Ecto neural progenitor cell (in vitro differentiated cells): ENCODE measurements around the gene TRIP10.
"Not testable (repeated sequence)": the region's sequence is repeated elsewhere in the genome, so short reads cannot be mapped to it uniquely, and the experiment has no call there.

Experiments used
- DNase-seq: peaks from one replicate; pipeline ENCODE4 v3.0.0-alpha.2; 2018; ENCODE audit warnings: low spot score

TRIP10 gene, protein sequence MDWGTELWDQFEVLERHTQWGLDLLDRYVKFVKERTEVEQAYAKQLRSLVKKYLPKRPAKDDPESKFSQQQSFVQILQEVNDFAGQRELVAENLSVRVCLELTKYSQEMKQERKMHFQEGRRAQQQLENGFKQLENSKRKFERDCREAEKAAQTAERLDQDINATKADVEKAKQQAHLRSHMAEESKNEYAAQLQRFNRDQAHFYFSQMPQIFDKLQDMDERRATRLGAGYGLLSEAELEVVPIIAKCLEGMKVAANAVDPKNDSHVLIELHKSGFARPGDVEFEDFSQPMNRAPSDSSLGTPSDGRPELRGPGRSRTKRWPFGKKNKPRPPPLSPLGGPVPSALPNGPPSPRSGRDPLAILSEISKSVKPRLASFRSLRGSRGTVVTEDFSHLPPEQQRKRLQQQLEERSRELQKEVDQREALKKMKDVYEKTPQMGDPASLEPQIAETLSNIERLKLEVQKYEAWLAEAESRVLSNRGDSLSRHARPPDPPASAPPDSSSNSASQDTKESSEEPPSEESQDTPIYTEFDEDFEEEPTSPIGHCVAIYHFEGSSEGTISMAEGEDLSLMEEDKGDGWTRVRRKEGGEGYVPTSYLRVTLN

DNA sequence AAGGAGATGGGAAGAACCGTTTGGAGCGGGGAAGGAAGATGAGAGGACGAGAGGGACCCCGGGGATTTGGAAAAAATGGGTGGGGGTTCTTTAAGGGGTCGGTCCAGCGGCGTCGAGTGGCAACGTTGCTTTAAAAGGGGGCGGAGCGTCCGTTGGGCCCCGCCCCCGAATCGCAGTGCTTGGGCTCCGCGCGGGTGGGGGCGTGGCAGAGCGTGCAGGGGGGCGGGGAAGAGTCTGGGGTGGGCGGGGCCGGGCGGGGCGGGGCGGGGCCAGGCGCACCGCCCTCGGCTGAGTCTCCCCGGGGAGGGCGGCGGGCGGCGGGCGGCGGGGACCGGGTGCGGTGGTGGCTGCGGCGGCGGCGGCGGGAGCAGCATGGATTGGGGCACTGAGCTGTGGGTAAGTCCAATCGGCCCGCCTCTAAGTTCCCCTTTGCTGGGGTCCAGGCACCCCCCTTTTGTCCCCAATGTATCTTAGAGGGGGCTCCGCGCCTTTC, at the start of gene TRIP10:
Gene TRIP10 (plus strand): TSS at position 291 of the 493 bp plus-strand sequence. CDS start 82 bp downstream, at position 373.
- peak; percentile 89 for DNase-seq

DNA sequence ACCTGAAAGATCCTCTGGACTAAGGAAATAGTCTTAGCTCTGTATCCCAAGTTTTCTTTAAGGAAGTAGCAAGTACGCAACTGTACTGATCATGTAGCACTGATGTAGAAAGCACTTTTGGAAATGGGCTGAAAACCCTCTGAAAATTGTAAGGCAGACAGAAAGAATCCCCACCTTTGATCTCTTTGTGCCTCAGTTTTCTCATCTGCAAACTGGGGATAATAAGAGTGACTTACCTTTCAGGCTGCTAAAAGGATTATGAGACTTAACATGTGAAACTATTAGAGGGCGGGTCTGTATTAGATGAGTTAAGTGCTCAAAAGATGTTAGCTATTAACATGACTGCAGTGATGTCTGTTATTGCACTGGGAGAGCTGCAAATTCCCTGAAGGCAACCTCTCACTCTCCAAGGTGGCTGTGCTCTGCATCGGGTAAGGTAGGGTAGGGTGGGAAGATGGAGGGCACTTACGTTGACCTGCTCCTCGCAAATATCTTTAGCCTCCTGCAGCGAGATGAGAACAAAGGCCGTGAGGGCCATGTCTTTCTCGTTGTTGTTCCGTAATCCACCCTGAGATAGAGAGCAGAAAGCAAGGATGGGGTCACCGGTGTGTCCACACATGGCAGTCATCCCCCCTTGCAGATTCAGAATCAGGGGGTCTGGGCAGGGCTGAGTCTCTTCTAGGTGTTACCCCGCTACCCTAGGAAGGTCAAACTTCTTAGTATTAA, 49.2 kb upstream of the TRIP10 start:
- no peak for DNase-seq

DNA sequence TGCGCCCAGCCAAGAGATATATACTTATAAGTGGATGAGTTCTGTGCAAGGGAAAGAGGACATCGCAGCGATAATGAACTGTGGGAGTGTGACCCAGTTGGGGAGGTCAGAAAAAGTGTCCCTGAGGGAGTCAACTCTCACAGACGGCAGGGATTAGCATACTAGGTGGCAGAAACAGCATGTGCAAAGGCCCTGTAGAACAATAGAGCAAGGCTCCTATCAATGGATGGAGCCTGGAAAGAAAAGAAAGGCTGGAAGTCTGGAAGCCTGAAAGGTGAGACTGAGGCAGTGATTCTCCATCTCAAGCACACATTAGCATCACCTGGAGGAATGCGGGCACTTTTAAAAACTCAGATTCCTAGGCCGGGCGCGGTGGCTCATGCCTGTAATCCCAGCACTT, 48.1 kb upstream of the TRIP10 start:
- no peak for DNase-seq

DNA sequence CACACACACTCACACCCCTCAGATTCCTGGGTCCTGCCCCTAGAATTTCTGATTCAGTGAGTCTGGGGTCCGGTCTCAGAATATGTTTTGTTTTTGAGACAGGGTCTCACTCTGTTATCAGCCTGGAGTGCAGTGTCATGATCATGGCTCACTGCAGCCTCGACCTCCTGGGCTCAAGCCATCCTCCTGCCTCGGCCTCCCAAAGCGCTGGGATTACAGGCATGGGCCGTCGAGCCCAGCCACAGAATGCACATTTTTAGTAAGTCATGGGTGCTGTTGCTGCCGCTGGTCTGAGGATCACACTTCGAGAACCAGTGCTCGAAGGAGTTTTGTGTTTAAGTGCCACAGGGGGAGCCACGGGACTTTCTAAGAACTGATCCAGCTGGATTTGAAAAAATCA, 47.5 kb upstream of the TRIP10 start:
- no peak for DNase-seq

DNA sequence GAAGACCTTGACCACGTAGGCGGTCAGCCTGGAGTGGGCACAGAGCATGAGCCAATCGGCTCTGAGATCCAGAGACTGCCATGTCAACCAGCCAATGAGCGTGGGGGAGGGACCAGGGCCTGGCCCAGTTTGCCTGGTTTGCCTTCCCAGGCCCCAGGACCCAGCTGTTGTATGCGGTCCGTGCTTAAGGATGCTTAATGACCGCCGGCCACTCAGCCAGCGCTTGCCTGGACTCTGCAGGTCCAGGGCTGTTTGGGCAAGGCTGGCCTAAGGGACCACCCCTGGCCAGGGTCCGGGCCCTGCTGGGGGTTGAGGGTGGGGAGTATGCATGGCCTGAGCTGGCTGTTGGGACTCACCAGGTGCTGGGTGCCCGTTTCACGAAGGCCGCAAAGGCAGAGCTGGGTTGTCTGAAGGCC, 46.4 kb upstream of the TRIP10 start:
- DNase-seq = no peak

DNA sequence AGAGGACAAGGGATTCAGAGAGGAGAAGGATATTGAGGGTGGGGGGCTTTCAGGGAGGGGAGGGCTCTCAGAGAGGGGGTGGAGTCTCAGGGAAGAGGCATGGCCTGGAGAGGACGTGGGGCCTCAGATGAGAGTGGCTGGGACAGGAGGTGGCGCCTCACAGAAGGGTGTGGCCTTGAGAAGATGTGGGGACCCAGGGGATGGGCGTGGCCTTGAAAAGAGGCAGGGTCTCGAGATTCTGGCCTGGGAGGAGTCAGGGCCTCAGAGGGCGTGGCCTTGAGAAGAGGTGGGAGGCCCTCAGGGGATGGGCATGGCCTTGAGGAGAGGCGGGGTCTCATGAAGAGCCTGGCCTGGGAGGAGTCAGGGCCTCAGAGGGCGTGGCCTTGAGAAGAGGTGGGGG, 45.8 kb upstream of the TRIP10 start:
- no peak for DNase-seq

DNA sequence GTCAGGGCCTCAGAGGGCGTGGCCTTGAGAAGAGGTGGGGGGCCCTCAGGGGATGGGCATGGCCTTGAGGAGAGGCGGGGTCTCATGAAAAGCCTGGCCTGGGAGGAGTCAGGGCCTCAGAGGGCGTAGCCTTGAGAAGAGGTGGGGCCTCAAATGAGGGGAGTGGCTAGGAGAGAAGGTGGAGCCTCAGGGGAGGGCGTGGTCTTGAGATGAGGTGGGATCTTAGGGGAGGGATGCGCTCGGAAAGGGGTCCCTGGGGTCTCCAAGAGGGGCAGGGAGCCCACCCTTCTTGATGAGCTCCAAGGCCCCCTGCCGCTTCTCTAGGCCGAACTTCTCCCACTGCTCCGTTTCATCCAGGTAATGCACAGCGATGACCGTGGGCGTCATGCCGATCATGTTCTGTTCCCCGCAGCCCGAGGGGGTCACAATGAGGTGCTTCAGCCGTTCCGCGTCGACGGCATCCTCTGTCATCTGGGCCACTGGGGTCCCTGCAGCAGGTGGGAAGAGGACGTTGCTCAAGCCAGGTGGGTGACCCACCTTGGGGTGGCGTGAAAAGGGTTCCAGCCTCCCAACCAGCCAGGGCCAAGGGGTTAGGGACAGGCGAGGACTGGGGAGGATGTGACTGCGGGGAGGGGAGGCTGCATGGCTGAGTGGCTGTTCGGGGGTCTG, 45.2 kb upstream of the TRIP10 start:
- no peak for DNase-seq

DNA sequence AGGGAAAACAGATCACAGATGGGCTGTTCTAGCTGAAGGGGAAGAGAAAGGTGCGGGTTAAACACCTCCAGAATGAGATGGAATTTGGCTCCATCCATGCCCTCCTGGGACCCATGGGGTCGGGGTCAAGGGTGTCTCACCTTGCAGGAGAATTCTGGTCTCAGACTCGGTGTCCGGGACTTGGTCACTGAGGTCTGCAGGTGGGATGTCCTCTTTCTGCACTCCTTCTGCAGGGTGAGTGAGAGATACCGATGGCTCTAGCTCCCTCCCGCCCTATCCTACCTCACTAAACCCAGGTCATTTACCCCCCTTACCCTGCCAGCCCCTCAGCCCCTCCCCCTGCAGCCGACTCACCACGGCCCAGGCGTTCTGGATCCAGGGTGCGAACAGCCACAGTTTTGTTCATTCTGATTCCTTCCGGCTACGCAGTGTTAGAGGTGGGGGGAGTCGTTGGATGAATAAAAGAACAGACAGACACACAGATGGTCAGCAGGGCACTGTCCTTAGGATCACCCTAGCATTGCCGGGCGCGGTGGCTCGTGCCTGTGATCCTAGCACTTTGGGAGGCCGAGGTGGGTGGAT, 43.1 kb upstream of the TRIP10 start:
- no peak for DNase-seq

DNA sequence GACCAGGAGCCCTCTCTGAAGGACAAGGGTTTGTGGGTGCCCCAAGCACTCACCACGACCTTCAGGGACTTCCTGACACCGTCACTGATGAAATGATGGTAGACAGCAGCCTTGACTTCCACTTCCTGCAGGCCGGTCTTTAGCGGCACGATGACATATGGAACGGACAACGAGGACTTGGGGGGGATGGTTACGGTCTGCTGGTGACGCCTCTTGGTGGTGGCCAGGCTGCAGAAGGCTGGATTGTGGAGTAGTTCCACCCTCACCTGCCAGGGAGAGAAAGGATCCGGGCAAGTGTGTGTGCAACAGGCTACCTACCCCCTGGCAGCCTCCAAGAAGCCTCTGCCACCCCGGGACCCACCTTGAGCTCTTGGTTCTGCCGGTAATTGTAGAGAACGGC, 42.2 kb upstream of the TRIP10 start:
- no peak for DNase-seq

DNA sequence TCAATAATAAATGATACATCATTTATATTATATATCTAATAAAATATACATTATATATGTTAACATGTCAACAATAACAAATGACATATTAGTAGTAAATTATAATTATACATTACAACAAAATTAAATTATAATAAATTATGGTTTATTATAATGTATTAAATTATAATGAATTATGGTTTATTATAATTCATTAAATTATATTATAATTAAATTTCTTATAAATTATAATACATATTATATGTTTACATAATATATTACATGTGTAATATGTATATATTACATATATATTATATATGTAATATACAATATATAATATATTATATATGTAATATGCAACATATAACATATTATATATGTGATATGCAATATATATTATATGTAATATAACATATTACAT, 39.5 kb upstream of the TRIP10 start:
- no peak for DNase-seq

DNA sequence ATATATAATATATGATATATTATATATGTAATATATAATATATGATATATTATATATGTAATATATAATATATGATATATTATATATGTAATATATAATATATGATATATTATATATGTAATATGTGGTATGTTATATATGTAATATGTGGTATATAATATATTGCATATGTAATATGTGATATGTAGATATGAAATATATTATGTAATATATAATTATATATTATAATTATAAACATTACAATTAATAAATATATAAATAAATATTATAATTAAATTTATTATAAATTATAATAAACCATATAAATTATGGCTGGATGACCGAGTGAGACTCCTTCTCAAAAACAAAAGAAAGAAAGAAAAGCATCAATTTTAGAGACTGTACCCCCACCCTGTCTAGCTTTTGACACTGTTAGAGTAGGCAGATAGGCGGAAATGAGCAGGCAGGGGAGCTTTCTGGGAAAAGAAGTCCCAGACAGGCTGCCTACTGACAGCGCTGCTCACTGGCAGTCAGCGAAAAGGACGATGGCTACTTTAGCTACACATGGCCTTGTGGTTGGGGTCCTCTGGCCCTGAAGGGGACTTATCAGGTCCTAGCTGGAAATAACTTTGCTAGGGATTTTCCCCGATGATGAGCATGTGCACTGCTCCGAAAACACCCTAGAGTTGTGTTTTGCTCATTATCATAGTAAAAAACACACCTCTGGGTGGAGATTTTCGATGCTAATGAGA, 38.7 kb upstream of the TRIP10 start:
- DNase-seq = no peak

DNA sequence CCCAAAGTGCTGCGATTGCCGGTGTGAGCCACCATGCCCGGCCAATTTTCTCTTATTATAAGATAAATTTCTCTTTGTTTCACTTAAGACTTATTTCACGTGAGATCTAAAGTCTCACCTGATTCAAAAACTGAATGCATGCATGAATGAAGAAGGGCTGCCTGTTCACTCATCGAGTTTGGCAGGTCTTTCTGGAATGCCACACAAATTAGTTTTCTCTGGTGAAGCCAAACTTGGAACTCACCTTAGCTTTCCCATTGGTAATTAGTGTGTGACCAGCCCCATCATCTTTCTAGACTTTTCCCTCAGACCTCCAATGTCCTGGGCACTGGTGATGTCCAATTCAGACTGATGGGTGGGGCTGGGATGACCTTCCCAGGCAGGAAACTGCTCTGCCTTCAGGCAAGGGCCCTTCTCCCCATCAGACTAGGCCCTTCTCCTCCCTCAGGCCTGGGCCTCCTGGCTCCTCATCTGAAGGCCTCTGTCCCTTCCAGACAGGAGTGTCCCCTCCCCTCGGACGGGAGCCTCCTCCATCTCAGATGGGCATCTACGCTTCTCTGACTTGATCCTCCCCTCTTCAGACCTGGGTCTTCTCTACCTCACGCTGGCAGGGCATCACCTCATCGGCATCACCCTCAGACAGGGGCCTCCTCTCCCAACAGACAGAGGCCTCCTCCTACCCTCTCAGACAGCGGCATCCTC, 33.4 kb upstream of the TRIP10 start:
- DNase-seq = no peak

DNA sequence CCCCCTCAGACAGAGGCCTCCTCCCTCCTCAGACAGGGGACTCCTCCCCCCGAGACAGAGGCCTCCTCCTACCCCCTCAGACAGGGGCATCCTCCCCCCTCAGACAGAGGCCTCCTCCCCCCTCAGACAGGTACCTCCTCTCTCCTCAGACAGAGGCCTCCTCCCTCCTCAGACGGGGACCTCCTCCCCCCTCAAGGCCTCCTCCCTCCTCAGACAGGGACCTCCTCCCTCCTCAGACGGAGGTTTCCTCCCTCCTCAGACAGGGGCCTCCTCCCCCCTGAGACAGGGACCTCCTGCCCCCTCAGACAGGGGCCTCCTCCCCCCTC, 32.9 kb upstream of the TRIP10 start:
- DNase-seq = no peak

DNA sequence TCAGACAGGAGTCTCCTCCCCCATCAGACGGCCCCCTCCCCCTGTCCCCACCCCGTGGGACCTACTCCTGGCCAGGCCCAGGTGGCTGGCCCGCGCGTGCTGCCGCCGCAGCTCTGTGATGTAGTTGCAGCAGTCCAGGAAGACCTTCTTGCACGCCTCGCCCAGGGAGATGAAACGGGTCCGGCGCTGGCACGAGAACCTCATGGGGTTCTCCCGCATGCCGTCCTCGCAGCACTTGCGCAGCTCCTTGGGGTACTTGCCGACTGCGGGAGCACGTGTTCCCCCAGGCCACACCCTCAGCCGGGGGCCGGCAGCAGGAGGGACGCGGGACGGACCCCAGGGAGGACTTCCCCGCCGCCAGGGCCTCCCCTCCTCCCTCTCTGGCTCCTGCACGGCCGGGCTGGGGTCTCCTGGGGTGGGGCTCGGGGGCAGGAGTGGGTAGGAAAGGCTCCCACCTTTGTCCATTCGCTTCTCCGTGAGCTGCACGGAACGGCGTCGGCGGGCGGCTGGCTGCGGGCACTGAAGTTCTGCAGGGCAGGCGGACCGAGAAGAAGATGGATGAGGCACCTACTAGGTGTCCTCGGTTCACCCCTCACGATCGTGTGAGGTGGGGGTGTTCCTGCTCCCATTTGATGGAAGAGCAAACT, 32.3 kb upstream of the TRIP10 start:
- DNase-seq = no peak

DNA sequence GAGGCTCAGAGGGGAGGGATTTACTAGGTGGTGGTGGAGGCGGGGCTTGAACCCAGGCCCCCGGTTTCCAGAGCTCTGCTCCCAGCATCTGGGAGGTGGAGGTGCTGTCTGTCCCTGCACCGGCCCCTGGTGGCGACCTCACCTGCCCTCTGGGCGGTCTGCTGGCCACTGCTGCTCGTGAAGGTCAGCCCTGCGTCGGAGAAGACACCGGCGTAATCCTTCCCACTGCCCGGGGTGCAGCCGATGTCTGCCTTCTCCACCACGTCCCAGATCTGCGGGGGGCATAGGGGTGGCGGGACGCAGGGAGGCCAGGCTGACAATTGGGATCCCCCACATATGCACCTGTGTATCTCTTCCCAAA, 31.8 kb upstream of the TRIP10 start:
- DNase-seq = no peak

DNA sequence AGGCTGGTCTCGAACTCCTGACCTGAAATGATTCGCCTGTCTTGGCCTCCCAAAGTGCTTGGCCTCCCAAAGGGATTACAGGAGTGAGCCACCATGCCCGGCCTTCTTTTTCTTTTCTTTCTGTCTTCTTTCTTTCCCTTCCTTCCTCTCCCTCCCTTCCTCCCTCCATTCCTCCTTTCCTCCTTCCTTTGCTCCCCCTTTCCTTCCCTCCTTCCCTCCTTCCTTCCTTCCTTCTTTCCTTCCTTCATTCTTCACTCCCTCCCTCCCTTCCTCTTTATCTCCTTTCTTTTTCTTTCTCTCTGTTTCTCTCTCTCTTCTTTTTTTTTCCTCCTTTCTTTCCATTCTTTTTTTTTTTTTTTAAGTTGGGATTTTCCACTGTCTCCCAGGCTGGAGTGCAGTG, 31.1 kb upstream of the TRIP10 start:
- no peak for DNase-seq

DNA sequence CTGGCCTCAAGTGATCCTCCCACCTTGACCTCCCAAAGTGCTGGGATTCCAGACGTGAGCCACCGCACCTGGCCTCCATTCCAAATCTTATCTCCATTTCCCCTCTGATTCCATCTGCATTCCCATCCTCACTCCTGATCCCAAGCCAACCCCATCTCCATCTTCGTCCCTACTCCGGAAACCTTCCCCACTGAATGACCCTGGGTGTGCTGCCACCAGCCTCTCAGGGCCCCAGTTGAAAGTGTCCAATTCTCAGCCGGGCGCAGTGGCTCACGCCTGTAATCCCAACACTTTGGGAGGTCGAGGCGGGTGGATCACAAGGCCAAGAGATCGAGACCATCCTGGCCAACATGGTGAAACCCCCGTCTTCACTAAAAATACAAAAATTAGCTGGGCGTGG, 30.6 kb upstream of the TRIP10 start:
- DNase-seq = not testable (repeated sequence)

DNA sequence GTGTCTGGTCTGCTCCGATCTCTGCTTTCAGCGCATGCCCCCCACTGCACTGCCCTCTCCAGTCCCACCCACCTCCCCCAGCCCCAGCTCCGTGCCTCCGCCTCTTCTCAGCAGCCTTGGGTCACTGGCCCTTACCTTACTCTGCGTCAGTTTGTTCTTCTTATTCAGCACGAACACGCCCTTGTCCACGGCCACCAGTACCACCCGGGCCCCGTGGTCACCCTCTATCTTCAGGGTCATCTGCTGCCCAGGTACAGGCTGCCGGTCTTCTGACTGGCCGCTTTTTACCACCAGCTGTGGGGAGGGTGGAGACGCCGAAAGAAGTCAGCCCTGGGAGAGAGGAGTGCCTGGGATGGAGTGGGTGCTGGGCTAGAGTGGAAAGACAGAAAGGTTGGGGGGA, 29.9 kb upstream of the TRIP10 start:
- DNase-seq = no peak

DNA sequence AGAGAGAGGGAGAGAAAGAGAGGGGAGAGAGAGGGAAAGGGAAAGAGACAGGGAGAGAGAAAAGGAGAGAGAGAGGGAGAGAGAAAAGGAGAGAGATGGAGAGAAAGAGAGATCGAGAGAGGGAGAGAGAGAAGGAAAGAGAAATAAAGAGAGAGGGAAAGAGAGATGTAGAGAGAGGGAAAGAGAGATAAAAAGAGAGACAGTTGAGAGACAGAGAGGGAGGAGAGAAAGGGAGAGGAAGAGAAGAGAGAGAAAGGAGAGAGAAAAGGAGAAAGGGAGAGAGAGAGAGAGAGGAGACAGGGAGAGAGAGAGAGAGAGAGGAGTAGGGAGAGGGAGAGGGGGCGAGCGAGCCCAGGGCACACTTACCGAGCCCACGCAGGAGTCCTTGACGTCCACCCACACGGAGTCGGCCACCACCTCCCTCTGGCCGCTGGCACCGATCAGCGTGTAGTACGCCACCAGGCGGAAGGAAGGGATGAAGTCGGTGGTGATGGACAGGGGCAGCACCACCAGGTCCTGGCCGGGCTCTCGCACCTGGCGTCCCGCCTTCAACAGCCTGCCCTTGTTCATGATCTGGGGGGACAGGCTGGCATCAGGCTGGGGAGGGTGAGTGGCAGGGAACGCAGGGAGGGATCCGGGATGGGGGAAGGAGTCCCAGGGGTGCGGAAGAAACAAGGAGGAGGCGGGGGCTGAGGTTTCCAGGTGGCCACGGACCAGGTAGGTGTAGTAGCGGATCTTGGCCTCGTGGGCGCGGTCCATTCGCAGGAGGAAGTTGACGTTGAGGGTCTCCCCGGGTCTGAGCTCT, 29.0 kb upstream of the TRIP10 start:
- DNase-seq = no peak

DNA sequence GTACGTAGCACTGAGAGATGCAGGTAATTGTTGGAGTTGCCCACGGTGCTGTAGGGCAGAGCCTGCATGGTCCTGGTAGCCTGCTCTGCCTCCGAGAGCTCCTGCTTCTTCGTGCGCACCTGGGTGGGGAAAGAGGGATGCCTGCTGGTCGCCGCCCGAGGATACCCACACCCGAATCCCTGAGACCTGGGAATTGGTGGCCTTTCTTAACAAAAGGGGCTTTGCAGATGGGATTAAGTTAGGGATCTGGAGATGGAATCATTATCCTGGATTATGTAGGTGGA, 28.5 kb upstream of the TRIP10 start:
- no peak for DNase-seq
